GM10248 (cell line): ENCODE results near the gene TCF15.

Source experiments
- CTCF ChIA-PET: fragments of 300-600 bp; sonication (Branson Sonifier 250); formaldehyde crosslinking; extraction: SDS; loops from one replicate; lab custom pipeline; 2021; ENCODE audit warnings: antibody characterized with exemption; lab: Yijun Ruan, JAX
- POLR2A ChIA-PET: fragments of 350-650 bp; sonication (Branson Sonifier 250); formaldehyde crosslinking; extraction: SDS; loops from one replicate; lab custom pipeline; 2020; ENCODE audit warnings: antibody characterized with exemption; lab: Yijun Ruan, JAX
- DNase-seq: peaks from one replicate; pipeline ENCODE4 v3.0.0; 2012; ENCODE audit errors: extremely low spot score
- CTCF ChIP-seq: IDR thresholded peaks from 2 replicates; pipeline ENCODE4 v1.5.1; 2012; ENCODE audit warnings: mild to moderate bottlenecking, low read depth; ENCODE audit errors: extremely low read depth, missing control alignments, control extremely low read depth

Gene TCF15

GRCh38 chr20:610130-611046 lies at the start of gene TCF15:
TCF15 (minus strand) TSS chr20:610309; CDS start chr20:610237, 72 bp downstream.
- peak; percentile 78 for DNase-seq
- ChIA-PET CTCF (no interaction called here), POLR2A (no interaction called here)
- TF ChIP-seq CTCF = no peak

GRCh38 chr20:658731-659291 lies 48.7 kb upstream of the TCF15 start:
- no peak for TF ChIP-seq CTCF
- CTCF ChIA-PET = interaction anchor here (6.0 kb wide), 1 partner anchor 9 kb away, joined by 41 read pairs; no protein-coding TSS in a partner anchor
- POLR2A ChIA-PET = no interaction called here
- DNase-seq = no peak

DNA sequence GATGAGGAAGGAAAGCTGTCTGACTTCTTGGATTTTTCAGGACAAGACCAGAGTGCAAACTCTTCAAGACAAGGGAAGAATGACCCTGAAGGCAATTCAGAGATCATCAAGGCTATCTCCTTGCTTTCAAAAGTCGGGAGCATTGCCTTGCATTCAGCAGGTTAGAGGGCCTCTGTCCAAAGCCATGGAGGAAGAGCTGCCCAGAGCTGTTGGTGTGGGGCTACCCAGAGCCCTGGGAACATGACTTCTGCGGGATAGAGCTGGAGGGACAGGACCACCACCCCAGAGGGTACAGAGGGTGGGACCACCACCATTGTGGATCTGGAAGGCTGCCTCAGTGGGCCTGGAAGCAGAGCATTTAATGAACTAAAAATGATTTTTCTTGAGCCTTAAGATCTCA lies 48.1 kb upstream of the TCF15 start:
- ChIA-PET CTCF (interaction anchor here (0.6 to 6.0 kb wide), 3 partner anchors 9 to 65 kb away, joined by 3 to 41 read pairs (median 4); no protein-coding TSS in a partner anchor), POLR2A (no interaction called here)
- DNase-seq = no peak
- no peak for TF ChIP-seq CTCF

DNA sequence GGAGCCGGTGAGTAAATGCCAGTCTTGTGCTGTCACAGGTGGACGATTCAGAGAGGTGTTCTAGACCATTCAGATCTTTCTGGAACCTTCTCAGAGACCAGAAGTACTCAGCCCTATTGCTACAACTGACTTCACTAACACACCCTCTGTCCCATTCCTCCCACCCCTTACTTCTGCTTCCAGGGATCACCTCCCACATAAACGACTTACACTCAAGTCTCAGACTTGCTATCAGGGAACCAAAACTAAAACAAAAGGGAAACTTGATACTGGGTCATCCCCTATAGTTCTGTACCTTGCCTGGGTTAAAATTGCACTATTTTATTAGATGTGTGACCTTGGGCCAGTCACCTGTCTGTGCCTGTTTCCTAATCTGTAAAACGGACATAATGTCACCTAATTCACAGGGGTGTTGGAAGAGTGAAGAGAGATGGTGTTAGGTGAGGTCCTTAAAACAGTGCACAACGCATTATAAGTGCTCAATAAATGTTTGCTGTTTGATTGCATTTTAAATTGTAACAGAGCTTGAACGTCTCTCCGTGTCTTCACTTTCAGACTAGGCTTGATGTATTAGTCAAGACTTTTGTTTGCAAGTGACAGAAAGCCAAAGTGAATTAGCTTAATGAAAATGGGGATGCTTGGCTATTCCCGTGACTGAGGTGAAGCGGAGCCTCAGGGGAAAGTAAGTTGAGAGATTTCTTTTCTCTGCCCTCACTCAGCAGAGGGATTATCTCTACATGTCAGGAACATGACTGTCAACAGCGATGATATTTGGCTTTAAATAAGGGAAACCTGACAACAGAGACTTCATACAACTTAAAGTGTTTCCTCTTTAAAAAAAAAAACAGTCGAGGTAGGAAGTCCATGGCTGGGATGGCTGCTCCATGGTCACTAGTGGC lies 45.9 kb upstream of the TCF15 start:
- POLR2A ChIA-PET = no interaction called here
- TF ChIP-seq CTCF = no peak
- CTCF ChIA-PET = interaction anchor here (3.4 to 6.0 kb wide), 2 partner anchors 11 to 12 kb away, joined by 22 to 41 read pairs; no protein-coding TSS in a partner anchor
- no peak for DNase-seq

DNA sequence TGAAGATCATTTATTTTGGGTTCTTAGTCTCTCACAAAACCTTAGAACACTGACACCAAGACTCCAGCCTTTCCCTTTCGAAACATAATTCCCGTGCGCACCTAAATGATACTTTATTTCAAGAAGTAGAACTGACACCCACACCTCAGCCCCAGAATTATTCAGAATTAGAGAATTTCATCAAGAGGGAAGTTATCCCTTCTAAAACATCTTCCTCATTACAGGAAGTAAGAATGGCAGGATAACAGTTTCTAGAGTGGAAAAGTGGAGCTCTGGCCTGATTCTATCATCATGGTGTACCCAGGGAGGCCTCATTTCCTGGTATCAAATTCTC lies 44.3 kb upstream of the TCF15 start:
- DNase-seq = no peak
- ChIA-PET CTCF (interaction anchor here (3.4 to 6.0 kb wide), 2 partner anchors 9 to 13 kb away, joined by 22 to 41 read pairs; no protein-coding TSS in a partner anchor), POLR2A (no interaction called here)
- TF ChIP-seq CTCF = no peak

- DNase-seq = no peak
- TF ChIP-seq CTCF = no peak
- CTCF ChIA-PET = interaction anchor here (3.4 to 6.0 kb wide), 2 partner anchors 9 to 14 kb away, joined by 22 to 41 read pairs; no protein-coding TSS in a partner anchor
- POLR2A ChIA-PET = no interaction called here
These were observed 43.7 kb upstream of the TCF15 start for GRCh38 chr20:653590-654416.
